Measurements from ENCODE around the gene IPO4. TPM values are rescaled to one million over a fixed set of nuclear protein-coding genes. Genes with fewer than 3 reads are reported as not detected.
A peak's percentile ranks its signal among the peaks of the same experiment; 100 is the strongest.

IPO4 gene
- total and polyA plus RNA-seq, 2 of the 13 experiments (the other 11 are each of a cell fraction or from before 2014, with no cell fraction given) = 39.0 to 179 TPM

DNA sequence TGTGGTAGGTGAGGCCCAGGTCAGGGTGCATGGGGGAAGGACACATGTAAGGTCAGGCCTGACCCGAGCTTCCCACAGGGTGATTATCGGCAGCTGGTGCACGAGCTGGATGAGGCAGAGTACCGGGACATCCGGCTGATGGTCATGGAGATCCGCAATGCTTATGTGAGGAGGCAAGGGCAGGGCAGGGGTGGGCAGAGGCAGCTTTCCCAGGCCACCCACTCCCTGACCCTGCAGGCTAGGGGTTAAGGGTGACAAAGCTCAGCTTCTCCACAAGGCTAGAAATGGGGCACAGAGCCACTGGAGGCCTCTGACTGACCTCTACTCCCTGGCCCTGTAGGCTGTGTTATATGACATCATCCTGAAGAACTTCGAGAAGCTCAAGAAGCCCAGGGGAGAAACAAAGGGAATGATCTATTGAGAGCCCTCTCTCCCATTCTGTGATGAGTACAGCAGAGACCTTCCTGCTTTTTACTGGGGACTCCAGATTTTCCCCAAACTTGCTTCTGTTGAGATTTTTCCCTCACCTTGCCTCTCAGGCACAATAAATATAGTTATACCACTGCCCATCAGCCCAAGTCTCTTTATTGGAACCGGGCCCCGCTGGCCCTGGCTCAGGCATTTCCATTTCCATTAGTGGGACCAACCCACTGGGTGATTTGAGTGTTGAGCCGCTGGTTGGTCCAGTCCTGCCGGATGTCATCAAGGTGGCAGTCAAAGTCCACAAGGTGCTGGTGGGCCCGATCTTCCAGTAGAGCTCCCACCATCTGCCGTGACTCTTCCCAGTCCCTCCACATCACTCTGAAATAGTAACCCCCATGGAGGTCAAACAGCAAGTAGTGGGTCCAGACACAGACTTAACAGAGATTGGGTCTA lies 50.0 kb downstream of the IPO4 start (continued):
- TF ChIP-seq ZNF362 (CRISPR knock-in tag; IDR thresholded peaks at IDR 0.05; ENCODE audit: borderline replicate concordance) (no peak), HHEX (CRISPR knock-in tag; IDR thresholded peaks at IDR 0.05) (no peak), CBX2 (IDR thresholded peaks at IDR 0.05; ENCODE audit: low read depth, low read length) (no peak), CBX2 (CRISPR knock-in tag; IDR thresholded peaks at IDR 0.05; ENCODE audit: low read depth) (no peak), ZFX (CRISPR knock-in tag; IDR thresholded peaks at IDR 0.05; ENCODE audit: low read depth) (peak; percentile 64; the same call in 1 of the 2 replicates), ZIK1 (CRISPR knock-in tag; IDR thresholded peaks at IDR 0.05; ENCODE audit: borderline replicate concordance, low read depth) (no peak), ZNF33B (CRISPR knock-in tag; IDR thresholded peaks at IDR 0.05) (0 out of 2 replicates have a peak, but pooled peaks have one; percentile 35), ZNF589 (CRISPR knock-in tag; conservative IDR thresholded peaks at IDR 0.05) (no peak), RARA (CRISPR knock-in tag; IDR thresholded peaks at IDR 0.05) (peak; percentile 35; the same call in 1 of the 2 replicates), TOE1 (CRISPR knock-in tag; IDR thresholded peaks at IDR 0.05) (no peak), KMT2B (CRISPR knock-in tag; IDR thresholded peaks at IDR 0.05) (no peak), SIX4 (CRISPR knock-in tag; IDR thresholded peaks at IDR 0.05) (no peak), KAT2B (IDR thresholded peaks at IDR 0.05; ENCODE audit: borderline replicate concordance, low read depth, low read length) (no peak)
- TF ChIP-seq, protein P1, sequence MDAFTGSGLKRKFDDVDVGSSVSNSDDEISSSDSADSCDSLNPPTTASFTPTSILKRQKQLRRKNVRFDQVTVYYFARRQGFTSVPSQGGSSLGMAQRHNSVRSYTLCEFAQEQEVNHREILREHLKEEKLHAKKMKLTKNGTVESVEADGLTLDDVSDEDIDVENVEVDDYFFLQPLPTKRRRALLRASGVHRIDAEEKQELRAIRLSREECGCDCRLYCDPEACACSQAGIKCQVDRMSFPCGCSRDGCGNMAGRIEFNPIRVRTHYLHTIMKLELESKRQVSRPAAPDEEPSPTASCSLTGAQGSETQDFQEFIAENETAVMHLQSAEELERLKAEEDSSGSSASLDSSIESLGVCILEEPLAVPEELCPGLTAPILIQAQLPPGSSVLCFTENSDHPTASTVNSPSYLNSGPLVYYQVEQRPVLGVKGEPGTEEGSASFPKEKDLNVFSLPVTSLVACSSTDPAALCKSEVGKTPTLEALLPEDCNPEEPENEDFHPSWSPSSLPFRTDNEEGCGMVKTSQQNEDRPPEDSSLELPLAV (CRISPR knock-in tag; conservative IDR thresholded peaks at IDR 0.05; ENCODE audit: low read depth) = no peak
- TF ChIP-seq, protein P2, sequence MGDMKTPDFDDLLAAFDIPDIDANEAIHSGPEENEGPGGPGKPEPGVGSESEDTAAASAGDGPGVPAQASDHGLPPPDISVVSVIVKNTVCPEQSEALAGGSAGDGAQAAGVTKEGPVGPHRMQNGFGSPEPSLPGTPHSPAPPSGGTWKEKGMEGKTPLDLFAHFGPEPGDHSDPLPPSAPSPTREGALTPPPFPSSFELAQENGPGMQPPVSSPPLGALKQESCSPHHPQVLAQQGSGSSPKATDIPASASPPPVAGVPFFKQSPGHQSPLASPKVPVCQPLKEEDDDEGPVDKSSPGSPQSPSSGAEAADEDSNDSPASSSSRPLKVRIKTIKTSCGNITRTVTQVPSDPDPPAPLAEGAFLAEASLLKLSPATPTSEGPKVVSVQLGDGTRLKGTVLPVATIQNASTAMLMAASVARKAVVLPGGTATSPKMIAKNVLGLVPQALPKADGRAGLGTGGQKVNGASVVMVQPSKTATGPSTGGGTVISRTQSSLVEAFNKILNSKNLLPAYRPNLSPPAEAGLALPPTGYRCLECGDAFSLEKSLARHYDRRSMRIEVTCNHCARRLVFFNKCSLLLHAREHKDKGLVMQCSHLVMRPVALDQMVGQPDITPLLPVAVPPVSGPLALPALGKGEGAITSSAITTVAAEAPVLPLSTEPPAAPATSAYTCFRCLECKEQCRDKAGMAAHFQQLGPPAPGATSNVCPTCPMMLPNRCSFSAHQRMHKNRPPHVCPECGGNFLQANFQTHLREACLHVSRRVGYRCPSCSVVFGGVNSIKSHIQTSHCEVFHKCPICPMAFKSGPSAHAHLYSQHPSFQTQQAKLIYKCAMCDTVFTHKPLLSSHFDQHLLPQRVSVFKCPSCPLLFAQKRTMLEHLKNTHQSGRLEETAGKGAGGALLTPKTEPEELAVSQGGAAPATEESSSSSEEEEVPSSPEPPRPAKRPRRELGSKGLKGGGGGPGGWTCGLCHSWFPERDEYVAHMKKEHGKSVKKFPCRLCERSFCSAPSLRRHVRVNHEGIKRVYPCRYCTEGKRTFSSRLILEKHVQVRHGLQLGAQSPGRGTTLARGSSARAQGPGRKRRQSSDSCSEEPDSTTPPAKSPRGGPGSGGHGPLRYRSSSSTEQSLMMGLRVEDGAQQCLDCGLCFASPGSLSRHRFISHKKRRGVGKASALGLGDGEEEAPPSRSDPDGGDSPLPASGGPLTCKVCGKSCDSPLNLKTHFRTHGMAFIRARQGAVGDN (CRISPR knock-in tag; IDR thresholded peaks at IDR 0.05) = peak; percentile 72
- TF ChIP-seq, protein P3, sequence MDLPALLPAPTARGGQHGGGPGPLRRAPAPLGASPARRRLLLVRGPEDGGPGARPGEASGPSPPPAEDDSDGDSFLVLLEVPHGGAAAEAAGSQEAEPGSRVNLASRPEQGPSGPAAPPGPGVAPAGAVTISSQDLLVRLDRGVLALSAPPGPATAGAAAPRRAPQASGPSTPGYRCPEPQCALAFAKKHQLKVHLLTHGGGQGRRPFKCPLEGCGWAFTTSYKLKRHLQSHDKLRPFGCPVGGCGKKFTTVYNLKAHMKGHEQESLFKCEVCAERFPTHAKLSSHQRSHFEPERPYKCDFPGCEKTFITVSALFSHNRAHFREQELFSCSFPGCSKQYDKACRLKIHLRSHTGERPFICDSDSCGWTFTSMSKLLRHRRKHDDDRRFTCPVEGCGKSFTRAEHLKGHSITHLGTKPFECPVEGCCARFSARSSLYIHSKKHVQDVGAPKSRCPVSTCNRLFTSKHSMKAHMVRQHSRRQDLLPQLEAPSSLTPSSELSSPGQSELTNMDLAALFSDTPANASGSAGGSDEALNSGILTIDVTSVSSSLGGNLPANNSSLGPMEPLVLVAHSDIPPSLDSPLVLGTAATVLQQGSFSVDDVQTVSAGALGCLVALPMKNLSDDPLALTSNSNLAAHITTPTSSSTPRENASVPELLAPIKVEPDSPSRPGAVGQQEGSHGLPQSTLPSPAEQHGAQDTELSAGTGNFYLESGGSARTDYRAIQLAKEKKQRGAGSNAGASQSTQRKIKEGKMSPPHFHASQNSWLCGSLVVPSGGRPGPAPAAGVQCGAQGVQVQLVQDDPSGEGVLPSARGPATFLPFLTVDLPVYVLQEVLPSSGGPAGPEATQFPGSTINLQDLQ (CRISPR knock-in tag; IDR thresholded peaks at IDR 0.05) = no peak
- TF ChIP-seq, protein P4, sequence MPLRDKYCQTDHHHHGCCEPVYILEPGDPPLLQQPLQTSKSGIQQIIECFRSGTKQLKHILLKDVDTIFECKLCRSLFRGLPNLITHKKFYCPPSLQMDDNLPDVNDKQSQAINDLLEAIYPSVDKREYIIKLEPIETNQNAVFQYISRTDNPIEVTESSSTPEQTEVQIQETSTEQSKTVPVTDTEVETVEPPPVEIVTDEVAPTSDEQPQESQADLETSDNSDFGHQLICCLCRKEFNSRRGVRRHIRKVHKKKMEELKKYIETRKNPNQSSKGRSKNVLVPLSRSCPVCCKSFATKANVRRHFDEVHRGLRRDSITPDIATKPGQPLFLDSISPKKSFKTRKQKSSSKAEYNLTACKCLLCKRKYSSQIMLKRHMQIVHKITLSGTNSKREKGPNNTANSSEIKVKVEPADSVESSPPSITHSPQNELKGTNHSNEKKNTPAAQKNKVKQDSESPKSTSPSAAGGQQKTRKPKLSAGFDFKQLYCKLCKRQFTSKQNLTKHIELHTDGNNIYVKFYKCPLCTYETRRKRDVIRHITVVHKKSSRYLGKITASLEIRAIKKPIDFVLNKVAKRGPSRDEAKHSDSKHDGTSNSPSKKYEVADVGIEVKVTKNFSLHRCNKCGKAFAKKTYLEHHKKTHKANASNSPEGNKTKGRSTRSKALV (CRISPR knock-in tag; IDR thresholded peaks at IDR 0.05) = no peak

All from HepG2 (cell line).